Panc1 (cell line): Measurements from ENCODE around the gene XPNPEP1.

Source experiments
- CTCF ChIP-seq: fragments of 450-650 bp; IDR thresholded peaks from 2 replicates; pipeline ENCODE4 v1.5.1; 2017; ENCODE audit warnings: mild to moderate bottlenecking
- POLR2AphosphoS5 ChIP-seq: IDR thresholded peaks from 2 replicates; pipeline ENCODE4 v1.6.1; 2012; ENCODE audit warnings: mild to moderate bottlenecking, low read depth, low read length, moderate library complexity
- REST ChIP-seq, 2 experiments: IDR thresholded peaks; 2 replicates each; pipeline ENCODE4 v1.6.1; 2011 to 2012; ENCODE audit warnings: low read depth in 2 of 2, control low read depth in 1 of 2, low read length in 1 of 2, mild to moderate bottlenecking in 1 of 2, moderate library complexity in 1 of 2; ENCODE audit not compliant: insufficient read depth in 1 of 2

GRCh38 chr10:109895848-109896247 lies 27.5 kb downstream of the XPNPEP1 start:
- no peak for TF ChIP-seq REST (IDR thresholded peaks at IDR 0.05; ENCODE audit: insufficient read depth in 1 of 2, low read depth in 2 of 2, low read length in 1 of 2)
- TF ChIP-seq CTCF, result no peak
- TF ChIP-seq POLR2AphosphoS5, result no peak
